Left lung (tissue), 10 donors: ENCODE data around the gene RPF1. TPM values are rescaled to one million over a fixed set of nuclear protein-coding genes. Genes with fewer than 3 reads are reported as not detected.

ENCODE experiments used
- ATAC-seq: fragments of 200-7000 bp; cut with Tn5 transposase; one replicate; pipeline ENCODE4 v1.9.1; 2020; ENCODE audit warnings: moderate library complexity
- DNase-seq, 4 donors: peaks; one replicate each; pipeline ENCODE4 v3.0.0-alpha.2; 2013 to 2020
- H3K27ac ChIP-seq, 2 donors: fragments of 200-600 bp; sonication (generic) in 1 of 2; one replicate each; pipeline versions ENCODE4 v1.5.0 to v1.8.0; 2020 to 2021
- H3K27me3 ChIP-seq, 2 donors: fragments of 200-600 bp; sonication (generic) in 1 of 2; one replicate each; pipeline versions ENCODE4 v1.5.0 to v1.8.0; 2020 to 2021
- H3K36me3 ChIP-seq, 2 donors: fragments of 200-600 bp; sonication (generic) in 1 of 2; one replicate each; pipeline versions ENCODE4 v1.5.0 to v1.8.0; 2020 to 2021
- H3K4me1 ChIP-seq, 2 donors: fragments of 200-600 bp; one replicate each; pipeline ENCODE4 v1.8.0; 2021
- H3K4me3 ChIP-seq, 2 donors: fragments of 200-600 bp; sonication (generic) in 1 of 2; one replicate each; pipeline versions ENCODE4 v1.5.0 to v1.8.0; 2020 to 2021; ENCODE audit warnings: mild to moderate bottlenecking in 1 of 2
- H3K9me3 ChIP-seq, 2 donors: fragments of 200-600 bp; sonication (generic) in 1 of 2; one replicate each; pipeline versions ENCODE4 v1.5.0 to v1.8.0; 2020 to 2021
- intact Hi-C, 2 donors: fragments of 100-400 bp; cut with DNase I; formaldehyde crosslinking; loops; one replicate each; pipeline versions ENCODE4 v1.11.2 to v1.14.2; 2022
- polyA plus RNA-seq, 6 donors: library from polyadenylated mRNA; unstranded; fragments of 120-200 nt; gene quantifications; one replicate each; pipeline ENCODE4 v1.2.1, GENCODE V29; 2013; ENCODE audit not compliant: insufficient read length in 6 of 6
- total RNA-seq, 2 donors: library from RNA; stranded (reverse); fragmentation: NEBNext Ultra II Directional; extraction: Animal tissue kit (Norgen Biotek cat#: 25700); gene quantifications; one replicate each; pipeline ENCODE4 v1.2.1, GENCODE V29; 2021
- TF ChIP-seq, protein P1 (sequence below), 2 donors: fragments of 200-600 bp; sonication (generic) in 1 of 2; IDR thresholded peaks; one replicate each; pipeline versions ENCODE4 v1.5.0 to v1.8.0; 2021; ENCODE audit warnings: antibody characterized with exemption in 2 of 2
- donor health status: DM: no; HTN: yes; CAD: no.
- donor health status: DM: no; HTN: no; CAD: no.

The RPF1 gene
- total and polyA plus RNA-seq, 8 donors: 20.6 to 41.1 (median 37.6) TPM

GRCh38 chr1:84479998-84480397 lies 932 bp downstream of the RPF1 start:
- Histone ChIP-seq H3K9me3 (peaks cover 0 to 4% of the 10 kb centered on the region in 2 donors), H3K27ac (peak overlapping the region; percentile 80 to 93), H3K27me3 (peaks cover 14 to 23% of the 10 kb centered on the region in 2 donors), H3K4me1 (peaks cover 0 to 29% of the 10 kb centered on the region in 2 donors), H3K4me3 (peak overlapping the region; percentile 64 to 70), H3K36me3 (peaks cover 0 to 22% of the 10 kb centered on the region in 2 donors)
- intact Hi-C loops: no loop called here
- ATAC-seq: peak; percentile 16
- TF ChIP-seq, protein P1, sequence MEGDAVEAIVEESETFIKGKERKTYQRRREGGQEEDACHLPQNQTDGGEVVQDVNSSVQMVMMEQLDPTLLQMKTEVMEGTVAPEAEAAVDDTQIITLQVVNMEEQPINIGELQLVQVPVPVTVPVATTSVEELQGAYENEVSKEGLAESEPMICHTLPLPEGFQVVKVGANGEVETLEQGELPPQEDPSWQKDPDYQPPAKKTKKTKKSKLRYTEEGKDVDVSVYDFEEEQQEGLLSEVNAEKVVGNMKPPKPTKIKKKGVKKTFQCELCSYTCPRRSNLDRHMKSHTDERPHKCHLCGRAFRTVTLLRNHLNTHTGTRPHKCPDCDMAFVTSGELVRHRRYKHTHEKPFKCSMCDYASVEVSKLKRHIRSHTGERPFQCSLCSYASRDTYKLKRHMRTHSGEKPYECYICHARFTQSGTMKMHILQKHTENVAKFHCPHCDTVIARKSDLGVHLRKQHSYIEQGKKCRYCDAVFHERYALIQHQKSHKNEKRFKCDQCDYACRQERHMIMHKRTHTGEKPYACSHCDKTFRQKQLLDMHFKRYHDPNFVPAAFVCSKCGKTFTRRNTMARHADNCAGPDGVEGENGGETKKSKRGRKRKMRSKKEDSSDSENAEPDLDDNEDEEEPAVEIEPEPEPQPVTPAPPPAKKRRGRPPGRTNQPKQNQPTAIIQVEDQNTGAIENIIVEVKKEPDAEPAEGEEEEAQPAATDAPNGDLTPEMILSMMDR (IDR thresholded peaks at IDR 0.05): no peak
- no peak for DNase-seq

- intact Hi-C loops: no loop called here
Measured at GRCh38 chr1:84480650-84481049, 1.6 kb downstream of the RPF1 start.

DNA sequence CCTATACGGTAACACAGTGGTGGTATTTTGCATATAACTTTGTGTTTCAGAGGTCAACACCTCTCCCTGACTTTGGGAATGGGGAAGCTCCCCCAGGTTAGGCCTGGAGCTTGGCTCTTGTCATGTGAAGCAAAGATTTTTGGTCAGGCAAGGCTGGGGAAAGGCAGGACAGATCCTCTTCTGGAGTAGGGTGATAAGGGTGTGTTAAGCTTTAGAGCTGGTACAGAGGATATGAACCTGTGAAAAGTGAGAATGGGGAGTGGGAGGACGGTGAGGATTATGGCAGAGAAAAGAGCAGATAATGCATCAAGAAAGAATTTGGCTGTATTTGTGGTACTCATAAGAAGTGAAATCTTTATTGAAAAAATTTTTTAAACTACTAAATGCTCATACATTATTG lies 2.3 kb downstream of the RPF1 start:
- DNase-seq (no peak), ATAC-seq (no peak)
- intact Hi-C loops: no loop called here
- Histone ChIP-seq H3K4me1 (peaks cover 0 to 29% of the 10 kb centered on the region in 2 donors), H3K36me3 (peaks cover 0 to 28% of the 10 kb centered on the region in 2 donors), H3K9me3 (peaks cover 0 to 4% of the 10 kb centered on the region in 2 donors), H3K4me3 (no peak overlapping the region), H3K27me3 (peaks cover 5 to 16% of the 10 kb centered on the region in 2 donors), H3K27ac (no peak overlapping the region)
- TF ChIP-seq, protein P1 (IDR thresholded peaks at IDR 0.05): no peak

More at GRCh38 chr1:84480650-84481049, 1.6 kb downstream of the RPF1 start:
- Histone ChIP-seq H3K9me3 (peaks cover 0 to 4% of the 10 kb centered on the region in 2 donors), H3K36me3 (peaks cover 0 to 28% of the 10 kb centered on the region in 2 donors), H3K27ac (no peak overlapping the region), H3K4me1 (peaks cover 0 to 29% of the 10 kb centered on the region in 2 donors), H3K27me3 (peaks cover 12 to 17% of the 10 kb centered on the region in 2 donors), H3K4me3 (peak overlapping the region in 1 of 2 donors; percentile 70)
- ATAC-seq (no peak), DNase-seq (no peak)
- TF ChIP-seq, protein P1 (IDR thresholded peaks at IDR 0.05): no peak

DNA sequence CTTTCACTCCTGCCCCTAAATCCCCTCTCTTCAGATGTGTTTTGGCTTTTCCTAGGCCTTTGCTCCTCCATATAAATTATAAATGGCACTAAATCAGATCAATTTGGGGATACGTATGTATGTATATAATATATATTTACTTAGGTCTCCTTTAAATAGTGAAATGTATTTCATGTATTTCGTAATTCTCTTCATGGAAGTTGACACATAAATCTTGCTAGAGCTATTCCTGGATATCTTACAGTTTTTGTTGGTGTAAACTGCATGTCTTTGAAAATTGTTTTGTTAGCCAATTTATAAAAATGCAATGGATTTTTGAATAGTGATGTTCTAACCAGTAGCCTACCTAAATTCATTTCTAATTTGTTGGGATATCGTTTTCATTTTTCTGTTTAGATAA lies 9.0 kb downstream of the RPF1 start:
- TF ChIP-seq, protein P1 (IDR thresholded peaks at IDR 0.05): no peak
- no peak overlapping the region for H3K27ac ChIP-seq
- intact Hi-C loops: no loop called here
- no peaks in the 10 kb centered on the region for H3K9me3 ChIP-seq
- DNase-seq (no peak), ATAC-seq (no peak)
- H3K4me3 ChIP-seq: no peak overlapping the region
- no peaks in the 10 kb centered on the region for H3K27me3 ChIP-seq
- H3K36me3 ChIP-seq: peaks cover 0 to 62% of the 10 kb centered on the region in 2 donors
- peaks cover 0 to 18% of the 10 kb centered on the region in 2 donors for H3K4me1 ChIP-seq

DNA sequence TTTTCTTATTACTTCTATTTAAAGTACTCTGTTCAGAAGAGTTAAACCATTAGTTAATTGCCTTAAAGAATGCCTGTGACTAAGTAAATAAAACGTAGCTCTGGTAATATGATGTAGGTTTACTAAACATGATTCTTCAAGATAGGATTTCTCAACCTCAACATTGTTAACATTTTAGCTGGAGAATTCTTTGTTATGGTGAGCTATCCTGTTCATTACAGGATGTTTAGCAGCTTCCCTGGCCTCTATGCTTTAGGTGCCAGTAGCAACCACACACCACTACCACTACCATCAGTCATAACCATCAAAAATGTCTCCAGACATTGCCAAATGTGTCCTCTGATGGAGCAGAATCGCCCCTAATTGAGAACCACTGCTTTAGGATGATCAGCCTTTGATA lies 10.7 kb downstream of the RPF1 start:
- Histone ChIP-seq H3K27me3 (no peaks in the 10 kb centered on the region), H3K9me3 (no peaks in the 10 kb centered on the region), H3K27ac (no peak overlapping the region), H3K4me1 (peaks cover 0 to 18% of the 10 kb centered on the region in 2 donors), H3K36me3 (peaks cover 0 to 62% of the 10 kb centered on the region in 2 donors), H3K4me3 (no peak overlapping the region)
- DNase-seq (no peak), ATAC-seq (no peak)
- TF ChIP-seq, protein P1 (IDR thresholded peaks at IDR 0.05): no peak
- intact Hi-C loops: no loop called here
